Mesenteric fat pad (tissue), 1 donor: ENCODE results near the gene CPEB2. TPM values are rescaled to one million over a fixed set of nuclear protein-coding genes. Genes with fewer than 3 reads are reported as not detected.

Experiments used
- DNase-seq: peaks from one replicate; pipeline ENCODE4 v3.0.0-alpha.2; 2020; ENCODE audit warnings: low spot score
- long read RNA-seq: library from polyadenylated mRNA; unstranded; transcript quantifications from one replicate; pipeline ENCODE4 v2.0.0, GENCODE V29; 2020
- total RNA-seq: library from RNA; stranded (reverse); fragmentation: NEBNext Ultra II Directional; extraction: Animal tissue kit (Norgen Biotek cat#: 25700); gene quantifications from one replicate; pipeline ENCODE4 v1.2.1, GENCODE V29; 2021
- donor health status: DM: yes; HTN: yes; CAD: no.

CPEB2 gene
- 23.1 TPM for total RNA-seq
- long read RNA-seq, full-length matches to known transcripts = 2 of 5 reads
- long read RNA-seq, partial matches to known transcripts = 0 of 5 reads
- long read RNA-seq, other reads (novel, unspliced or antisense) = 3 of 5 reads

- DNase-seq = peak; percentile 98
These were observed at the start of gene CPEB2 for GRCh38 chr4:15001869-15002658. Gene CPEB2 (plus strand): TSS chr4:15002481. CDS start chr4:15002674, 193 bp downstream.

GRCh38 chr4:14958436-14958835 lies 43.8 kb upstream of the CPEB2 start:
- no peak for DNase-seq

- no peak for DNase-seq
These were observed 41.0 kb upstream of the CPEB2 start for GRCh38 chr4:14961292-14961691.

GRCh38 chr4:14965071-14965470 lies 37.2 kb upstream of the CPEB2 start:
- DNase-seq = no peak

- no peak for DNase-seq
These were observed 34.3 kb upstream of the CPEB2 start for GRCh38 chr4:14967982-14968381.

- no peak for DNase-seq
These were observed 24.5 kb upstream of the CPEB2 start for GRCh38 chr4:14977830-14978229.

GRCh38 chr4:14984448-14984847 lies 17.8 kb upstream of the CPEB2 start:
- DNase-seq = no peak

- DNase-seq = no peak
These were observed 17.1 kb upstream of the CPEB2 start for GRCh38 chr4:14985161-14985560.

- no peak for DNase-seq
These were observed 16.4 kb upstream of the CPEB2 start for GRCh38 chr4:14985843-14986242.

- DNase-seq = no peak
These were observed 15.2 kb upstream of the CPEB2 start for GRCh38 chr4:14987054-14987453.

GRCh38 chr4:14990484-14990883 lies 11.8 kb upstream of the CPEB2 start:
- no peak for DNase-seq

- DNase-seq = no peak
These were observed 8.0 kb upstream of the CPEB2 start for GRCh38 chr4:14994242-14994641.

GRCh38 chr4:15001248-15001868 lies 923 bp upstream of the CPEB2 start:
- DNase-seq = peak; percentile 91

GRCh38 chr4:15002659-15003400 lies 549 bp downstream of the CPEB2 start:
- peak; percentile 92 for DNase-seq

- no peak for DNase-seq
These were observed 1.2 kb downstream of the CPEB2 start for GRCh38 chr4:15003401-15003890.

GRCh38 chr4:15003891-15004738 lies 1.8 kb downstream of the CPEB2 start:
- DNase-seq = peak; percentile 90

GRCh38 chr4:15004739-15005301 lies 2.5 kb downstream of the CPEB2 start:
- peak; percentile 93 for DNase-seq

GRCh38 chr4:15005474-15006115 lies 3.3 kb downstream of the CPEB2 start:
- DNase-seq = no peak

- DNase-seq = no peak
These were observed 4.2 kb downstream of the CPEB2 start for GRCh38 chr4:15006416-15007024.
